ENCODE measurements around the gene KAT5. TPM values are rescaled to one million over a fixed set of nuclear protein-coding genes. Genes with fewer than 3 reads are reported as not detected.

The KAT5 gene
- total and polyA plus RNA-seq, 2 donors (not counting 1 experiment from before 2014, with no cell fraction given) = 84.6 to 142 TPM

DNA sequence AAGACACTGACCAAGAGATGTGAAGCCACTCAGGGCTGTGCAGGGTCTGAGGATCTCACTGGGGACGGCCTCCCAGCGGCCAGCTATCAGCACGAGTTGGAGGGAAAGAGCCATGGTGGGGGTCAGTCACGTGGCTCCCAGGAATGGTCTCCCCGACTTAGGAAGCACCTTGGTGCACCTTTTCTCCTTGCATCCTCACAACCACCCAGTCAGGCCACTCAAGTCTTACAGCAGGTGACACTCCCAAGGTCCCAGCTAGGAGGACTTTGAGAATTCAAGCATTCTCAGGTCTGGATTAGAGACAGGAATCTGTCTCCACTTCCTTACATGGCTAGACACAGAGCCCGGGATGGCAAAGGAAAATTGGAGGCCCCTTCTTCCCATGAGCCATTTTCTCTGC is 5.9 kb downstream of the KAT5 start:
- Histone ChIP-seq H3K36me3 (replicated peaks in 1 of 2; ENCODE audit: control extremely low read depth in 1 of 2, control insufficient read depth in 1 of 2, extremely low read depth in 1 of 2, insufficient read depth in 2 of 2, low read length in 1 of 2) (peaks cover 5 to 65% of the 10 kb centered on the region in 2 experiments), H2AFZ (ENCODE audit: insufficient read depth, low read depth, low read length, poor library complexity, severe bottlenecking) (no peak overlapping the region), H3K4me2 (replicated peaks; ENCODE audit: low read depth, low read length, poor library complexity, severe bottlenecking) (no peak overlapping the region), H3K9me3 (ENCODE audit: control extremely low read depth in 1 of 3, control insufficient read depth in 2 of 3, insufficient read depth in 1 of 3, low read length in 2 of 3) (no peaks in the 10 kb centered on the region), H4K20me1 (ENCODE audit: control insufficient read depth, insufficient read depth, low read length, poor library complexity, severe bottlenecking) (peaks cover 45% of the 10 kb centered on the region), H3K27ac (ENCODE audit: low read length in 2 of 2) (no peak overlapping the region), H3K9ac (ENCODE audit: low read length) (no peak overlapping the region), H3K27me3 (replicated peaks in 1 of 4; ENCODE audit: control extremely low read depth in 1 of 4, control insufficient read depth in 3 of 4, insufficient read depth in 4 of 4, low read length in 3 of 4) (no peaks in the 10 kb centered on the region), H3K4me1 (ENCODE audit: control insufficient read depth in 2 of 2, insufficient read depth in 2 of 2, low read length in 2 of 2) (peaks cover 15 to 21% of the 10 kb centered on the region in 2 donors), H3K4me3 (ENCODE audit: control extremely low read depth in 1 of 5, extremely low read depth in 1 of 5, insufficient read depth in 1 of 5, low read depth in 2 of 5, low read length in 4 of 5) (no peak overlapping the region), H3K79me2 (ENCODE audit: control insufficient read depth, insufficient read depth, low read length) (peaks cover 32% of the 10 kb centered on the region)
- H3K27ac Mint-ChIP-seq = no peak overlapping the region
- H3K4me1 Mint-ChIP-seq = peaks cover 48% of the 10 kb centered on the region
- POLR2A ChIA-PET = no interaction called here
- no peaks in the 10 kb centered on the region for H3K27me3 Mint-ChIP-seq
- no peaks in the 10 kb centered on the region for H3K9me3 Mint-ChIP-seq (ENCODE audit: insufficient read depth)
- TF ChIP-seq EZH2 (IDR thresholded peaks at IDR 0.05; ENCODE audit: borderline replicate concordance, insufficient read depth, low read depth, low read length, poor library complexity, severe bottlenecking) = no peak
- TF ChIP-seq, protein P1, sequence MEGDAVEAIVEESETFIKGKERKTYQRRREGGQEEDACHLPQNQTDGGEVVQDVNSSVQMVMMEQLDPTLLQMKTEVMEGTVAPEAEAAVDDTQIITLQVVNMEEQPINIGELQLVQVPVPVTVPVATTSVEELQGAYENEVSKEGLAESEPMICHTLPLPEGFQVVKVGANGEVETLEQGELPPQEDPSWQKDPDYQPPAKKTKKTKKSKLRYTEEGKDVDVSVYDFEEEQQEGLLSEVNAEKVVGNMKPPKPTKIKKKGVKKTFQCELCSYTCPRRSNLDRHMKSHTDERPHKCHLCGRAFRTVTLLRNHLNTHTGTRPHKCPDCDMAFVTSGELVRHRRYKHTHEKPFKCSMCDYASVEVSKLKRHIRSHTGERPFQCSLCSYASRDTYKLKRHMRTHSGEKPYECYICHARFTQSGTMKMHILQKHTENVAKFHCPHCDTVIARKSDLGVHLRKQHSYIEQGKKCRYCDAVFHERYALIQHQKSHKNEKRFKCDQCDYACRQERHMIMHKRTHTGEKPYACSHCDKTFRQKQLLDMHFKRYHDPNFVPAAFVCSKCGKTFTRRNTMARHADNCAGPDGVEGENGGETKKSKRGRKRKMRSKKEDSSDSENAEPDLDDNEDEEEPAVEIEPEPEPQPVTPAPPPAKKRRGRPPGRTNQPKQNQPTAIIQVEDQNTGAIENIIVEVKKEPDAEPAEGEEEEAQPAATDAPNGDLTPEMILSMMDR (IDR thresholded peaks at IDR 0.05) = no peak
- DNase-seq = no peak
- WGBS (ENCODE audit: insufficient coverage) = 92% methylated on average over 2 of the region's 6 CpGs
- CTCF ChIA-PET = no interaction called here
- H3K4me3 Mint-ChIP-seq = peak overlapping the region; percentile 34
- intact Hi-C loops (cut with micrococcal nuclease) = no loop called here
- no peak for ATAC-seq (ENCODE audit: low read depth)

DNA sequence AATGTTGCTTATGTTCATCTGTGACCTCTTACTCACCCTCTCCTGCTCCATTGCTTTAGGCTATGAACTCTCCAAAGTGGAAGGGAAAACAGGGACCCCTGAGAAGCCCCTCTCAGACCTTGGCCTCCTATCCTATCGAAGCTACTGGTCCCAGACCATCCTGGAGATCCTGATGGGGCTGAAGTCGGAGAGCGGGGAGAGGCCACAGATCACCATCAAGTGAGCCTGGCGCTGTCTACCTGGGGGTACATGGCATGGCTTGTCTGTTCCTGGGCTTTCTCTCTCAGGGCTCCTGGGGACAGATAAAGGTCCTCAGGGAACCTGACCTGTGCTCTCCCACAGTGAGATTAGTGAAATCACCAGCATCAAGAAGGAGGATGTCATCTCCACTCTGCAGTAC is 6.5 kb downstream of the KAT5 start:
- ChIA-PET CTCF (interaction anchor here (1.1 to 2.5 kb wide), 4 partner anchors 13 to 167 kb away, joined by 3 to 14 read pairs (median 6); no protein-coding TSS in a partner anchor), POLR2A (no interaction called here)
- Mint-ChIP-seq H3K9me3 (ENCODE audit: insufficient read depth) (no peaks in the 10 kb centered on the region), H3K4me3 (peak overlapping the region; percentile 97), H3K4me1 (peaks cover 43% of the 10 kb centered on the region), H3K27ac (no peak overlapping the region), H3K27me3 (no peaks in the 10 kb centered on the region)
- Histone ChIP-seq H4K20me1 (ENCODE audit: control insufficient read depth, insufficient read depth, low read length, poor library complexity, severe bottlenecking) (peaks cover 45% of the 10 kb centered on the region), H3K27me3 (replicated peaks in 1 of 4; ENCODE audit: control extremely low read depth in 1 of 4, control insufficient read depth in 3 of 4, insufficient read depth in 4 of 4, low read length in 3 of 4) (no peaks in the 10 kb centered on the region), H2AFZ (ENCODE audit: insufficient read depth, low read depth, low read length, poor library complexity, severe bottlenecking) (no peak overlapping the region), H3K36me3 (replicated peaks in 1 of 2; ENCODE audit: control extremely low read depth in 1 of 2, control insufficient read depth in 1 of 2, extremely low read depth in 1 of 2, insufficient read depth in 2 of 2, low read length in 1 of 2) (peaks cover 5 to 59% of the 10 kb centered on the region in 2 experiments), H3K4me2 (replicated peaks; ENCODE audit: low read depth, low read length, poor library complexity, severe bottlenecking) (peak overlapping the region; percentile 87), H3K4me1 (ENCODE audit: control insufficient read depth in 2 of 2, insufficient read depth in 2 of 2, low read length in 2 of 2) (peaks cover 14 to 16% of the 10 kb centered on the region in 2 donors), H3K4me3 (ENCODE audit: control extremely low read depth in 1 of 5, extremely low read depth in 1 of 5, insufficient read depth in 1 of 5, low read depth in 2 of 5, low read length in 4 of 5) (no peak overlapping the region), H3K79me2 (ENCODE audit: control insufficient read depth, insufficient read depth, low read length) (peaks cover 30% of the 10 kb centered on the region), H3K27ac (ENCODE audit: low read length in 2 of 2) (no peak overlapping the region), H3K9me3 (ENCODE audit: control extremely low read depth in 1 of 3, control insufficient read depth in 2 of 3, insufficient read depth in 1 of 3, low read length in 2 of 3) (no peaks in the 10 kb centered on the region), H3K9ac (ENCODE audit: low read length) (no peak overlapping the region)
- intact Hi-C loops (cut with micrococcal nuclease) = no loop called here
- DNase-seq = no peak
- no peak for TF ChIP-seq EZH2 (IDR thresholded peaks at IDR 0.05; ENCODE audit: borderline replicate concordance, insufficient read depth, low read depth, low read length, poor library complexity, severe bottlenecking)
- TF ChIP-seq, protein P1 (IDR thresholded peaks at IDR 0.05) = no peak
- 98% methylated on average over 4 of the region's 4 CpGs for WGBS (ENCODE audit: insufficient coverage)
- no peak for ATAC-seq (ENCODE audit: low read depth)

All from B cell (primary cell).